Fibroblast of lung (primary cell): ENCODE measurements around the gene PTGDS. TPM values are rescaled to one million over a fixed set of nuclear protein-coding genes. Genes with fewer than 3 reads are reported as not detected.

Experiments used
- DNase-seq, 2 donors: peaks; one replicate each; pipeline versions ENCODE4 v3.0.0 to v3.0.0-alpha.2; 2010; ENCODE audit warnings: low read depth in 2 of 2
- H2AFZ ChIP-seq: 2 replicates; pipeline ENCODE4 v1.5.1; 2012; ENCODE audit warnings: low read length, control low read depth, inconsistent platforms
- H3K27ac ChIP-seq: 2 replicates; pipeline ENCODE4 v1.5.1; 2011; ENCODE audit warnings: low read length, control low read depth; ENCODE audit not compliant: insufficient read depth
- H3K27me3 ChIP-seq: 2 replicates; pipeline ENCODE4 v1.5.1; 2011; ENCODE audit warnings: mild to moderate bottlenecking, low read length; ENCODE audit not compliant: control insufficient read depth, insufficient read depth
- H3K36me3 ChIP-seq: 2 replicates; pipeline ENCODE4 v1.5.1; 2011; ENCODE audit warnings: low read length; ENCODE audit not compliant: control insufficient read depth, insufficient read depth
- H3K4me1 ChIP-seq: 2 replicates; pipeline ENCODE4 v1.5.1; 2011; ENCODE audit warnings: low read length; ENCODE audit not compliant: control insufficient read depth, insufficient read depth; ENCODE audit errors: extremely low read depth
- H3K4me2 ChIP-seq: 2 replicates; pipeline ENCODE4 v1.5.1; 2011; ENCODE audit warnings: low read length, control low read depth; ENCODE audit not compliant: insufficient read depth; ENCODE audit errors: extremely low read depth
- H3K4me3 ChIP-seq, 4 experiments: fragments of 200-600 bp in 1 of 4; sonication (generic) in 1 of 4; replicated peaks in 1 of 4; 2 replicates each; pipeline ENCODE4 v1.5.1; 2011 to 2016; ENCODE audit warnings: low read length in 4 of 4, low read depth in 3 of 4, mild to moderate bottlenecking in 3 of 4, control low read depth in 2 of 4, inconsistent platforms in 1 of 4, mixed read lengths in 1 of 4; ENCODE audit not compliant: insufficient read depth in 1 of 4; ENCODE audit errors: control extremely low read depth in 1 of 4
- H3K79me2 ChIP-seq: 2 replicates; pipeline ENCODE4 v1.5.1; 2012; ENCODE audit warnings: mild to moderate bottlenecking, low read length, inconsistent platforms; ENCODE audit not compliant: control insufficient read depth, insufficient read depth
- H3K9ac ChIP-seq: 2 replicates; pipeline ENCODE4 v1.5.1; 2011; ENCODE audit warnings: mild to moderate bottlenecking, low read length, control low read depth; ENCODE audit not compliant: insufficient read depth
- H3K9me3 ChIP-seq: 2 replicates; pipeline ENCODE4 v1.5.1; 2012; ENCODE audit warnings: low read depth, low read length; ENCODE audit not compliant: control insufficient read depth, insufficient read depth
- H4K20me1 ChIP-seq: 2 replicates; pipeline ENCODE4 v1.5.1; 2011; ENCODE audit warnings: low read length; ENCODE audit not compliant: control insufficient read depth, insufficient read depth; ENCODE audit errors: extremely low read depth
- EZH2 ChIP-seq: IDR thresholded peaks from 2 replicates; pipeline ENCODE4 v1.5.1; 2012; ENCODE audit warnings: low read length, control low read depth, mild to moderate bottlenecking; ENCODE audit errors: missing control alignments
- polyA plus RNA-seq, 2 donors: library from polyadenylated mRNA; depleted of rRNA in 1 of 2; stranded (reverse) in 1 of 2; unstranded in 1 of 2; fragments of >200 nt; gene quantifications; 2 replicates each; pipeline ENCODE4 v1.2.1, GENCODE V29; 2011 to 2012; ENCODE audit warnings: missing spikeins in 1 of 2
- total RNA-seq: library from RNA; depleted of rRNA; stranded (reverse); fragments of >200 nt; gene quantifications from 2 replicates; pipeline ENCODE4 v1.2.1, GENCODE V29; 2014
- TF ChIP-seq, protein P1 (sequence below), 2 donors: IDR thresholded peaks in 1 of 2; conservative IDR thresholded peaks in 1 of 2; 1 replicate in 1 of 2; 2 replicates in 1 of 2; pipeline ENCODE4 v1.5.1; 2011 to 2012; ENCODE audit warnings: low read length in 2 of 2, control low read depth in 1 of 2, inconsistent platforms in 1 of 2, low read depth in 1 of 2, mild to moderate bottlenecking in 1 of 2

PTGDS gene
- total and polyA plus RNA-seq, 2 donors (not counting 1 experiment from before 2014, with no cell fraction given): 4.9 to 90.3 TPM

DNA sequence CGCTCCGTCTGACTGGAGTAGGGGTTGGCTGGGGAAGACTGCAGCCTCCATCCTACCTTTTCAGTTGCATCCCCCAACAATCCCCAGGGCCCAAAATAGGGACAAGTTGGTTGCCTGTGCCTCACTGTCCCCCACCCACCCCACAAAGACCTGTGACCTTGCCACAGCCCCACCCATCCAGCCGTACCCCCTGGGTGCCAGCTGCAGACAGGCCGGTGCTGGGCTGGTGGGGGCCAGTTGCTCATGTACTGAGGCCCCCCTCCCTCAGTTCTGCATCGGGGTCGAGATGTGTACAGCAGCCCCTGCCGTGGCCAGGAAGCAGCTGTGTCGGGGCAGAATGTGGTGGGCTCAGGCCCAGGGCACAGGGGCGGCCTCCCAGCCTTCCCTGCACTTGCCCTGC lies 5.9 kb downstream of the PTGDS start:
- H3K79me2 ChIP-seq: no peaks in the 10 kb centered on the region
- no peak overlapping the region for H3K4me2 ChIP-seq
- H2AFZ ChIP-seq: no peak overlapping the region
- no peak for TF ChIP-seq EZH2
- TF ChIP-seq, protein P1, sequence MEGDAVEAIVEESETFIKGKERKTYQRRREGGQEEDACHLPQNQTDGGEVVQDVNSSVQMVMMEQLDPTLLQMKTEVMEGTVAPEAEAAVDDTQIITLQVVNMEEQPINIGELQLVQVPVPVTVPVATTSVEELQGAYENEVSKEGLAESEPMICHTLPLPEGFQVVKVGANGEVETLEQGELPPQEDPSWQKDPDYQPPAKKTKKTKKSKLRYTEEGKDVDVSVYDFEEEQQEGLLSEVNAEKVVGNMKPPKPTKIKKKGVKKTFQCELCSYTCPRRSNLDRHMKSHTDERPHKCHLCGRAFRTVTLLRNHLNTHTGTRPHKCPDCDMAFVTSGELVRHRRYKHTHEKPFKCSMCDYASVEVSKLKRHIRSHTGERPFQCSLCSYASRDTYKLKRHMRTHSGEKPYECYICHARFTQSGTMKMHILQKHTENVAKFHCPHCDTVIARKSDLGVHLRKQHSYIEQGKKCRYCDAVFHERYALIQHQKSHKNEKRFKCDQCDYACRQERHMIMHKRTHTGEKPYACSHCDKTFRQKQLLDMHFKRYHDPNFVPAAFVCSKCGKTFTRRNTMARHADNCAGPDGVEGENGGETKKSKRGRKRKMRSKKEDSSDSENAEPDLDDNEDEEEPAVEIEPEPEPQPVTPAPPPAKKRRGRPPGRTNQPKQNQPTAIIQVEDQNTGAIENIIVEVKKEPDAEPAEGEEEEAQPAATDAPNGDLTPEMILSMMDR (conservative IDR thresholded peaks at IDR 0.05 in 1 of 2, IDR thresholded peaks at IDR 0.05 in 1 of 2; ENCODE audit: low read depth in 1 of 2, low read length in 2 of 2): no peak
- peaks cover 20% of the 10 kb centered on the region for H3K27me3 ChIP-seq
- H3K4me3 ChIP-seq: no peak overlapping the region
- H3K27ac ChIP-seq: no peak overlapping the region
- H3K9ac ChIP-seq: no peak overlapping the region
- no peak for DNase-seq
- H3K9me3 ChIP-seq: no peaks in the 10 kb centered on the region
- no peaks in the 10 kb centered on the region for H4K20me1 ChIP-seq
- H3K4me1 ChIP-seq: no peaks in the 10 kb centered on the region
- no peaks in the 10 kb centered on the region for H3K36me3 ChIP-seq

DNA sequence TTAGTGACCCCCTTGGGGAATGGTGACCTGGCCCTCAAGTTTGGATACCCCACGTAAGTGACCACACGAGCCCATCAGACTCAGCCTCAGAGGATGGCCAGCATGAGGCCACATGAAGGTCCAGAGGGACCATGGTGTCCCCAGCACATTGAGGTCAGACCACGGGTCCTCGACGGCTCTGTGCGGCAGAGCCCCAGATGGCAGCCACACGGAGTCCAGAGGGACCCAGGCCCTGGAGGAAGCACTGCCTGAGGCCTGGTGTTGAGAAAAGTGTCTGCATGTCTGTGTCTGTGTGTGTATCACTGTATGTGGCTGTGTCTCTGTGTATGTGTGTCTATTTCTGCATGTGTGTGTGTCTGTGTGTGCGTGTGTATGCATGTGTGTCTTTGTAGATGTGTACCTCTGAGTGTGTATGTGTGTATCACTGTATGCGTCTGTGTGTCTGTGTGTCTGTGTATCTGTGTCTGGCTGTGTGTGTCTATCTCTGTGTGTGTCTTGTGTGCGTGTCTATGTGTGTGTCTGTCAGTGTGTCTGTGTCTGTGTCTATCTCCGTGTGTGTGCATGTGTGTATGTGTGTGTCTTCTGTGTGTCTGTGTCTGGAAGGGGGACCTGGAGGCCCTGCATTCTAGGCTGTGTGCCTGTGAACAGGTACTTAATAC lies 6.5 kb downstream of the PTGDS start:
- Histone ChIP-seq H3K4me1 (no peaks in the 10 kb centered on the region), H3K4me3 (no peak overlapping the region), H3K27ac (no peak overlapping the region), H4K20me1 (no peaks in the 10 kb centered on the region), H3K4me2 (no peak overlapping the region), H3K9ac (no peak overlapping the region), H3K79me2 (no peaks in the 10 kb centered on the region), H3K27me3 (peaks cover 20% of the 10 kb centered on the region), H2AFZ (no peak overlapping the region), H3K9me3 (no peaks in the 10 kb centered on the region), H3K36me3 (no peaks in the 10 kb centered on the region)
- TF ChIP-seq, protein P1 (conservative IDR thresholded peaks at IDR 0.05 in 1 of 2, IDR thresholded peaks at IDR 0.05 in 1 of 2; ENCODE audit: low read depth in 1 of 2, low read length in 2 of 2): no peak
- peak; percentile 47 for TF ChIP-seq EZH2
- DNase-seq: no peak

- Histone ChIP-seq H3K27ac (no peak overlapping the region), H3K36me3 (no peaks in the 10 kb centered on the region), H3K9ac (no peak overlapping the region), H3K4me2 (no peak overlapping the region), H3K4me3 (no peak overlapping the region), H2AFZ (no peak overlapping the region), H3K79me2 (no peaks in the 10 kb centered on the region), H3K4me1 (no peaks in the 10 kb centered on the region), H3K27me3 (peaks cover 20% of the 10 kb centered on the region), H3K9me3 (no peaks in the 10 kb centered on the region), H4K20me1 (no peaks in the 10 kb centered on the region)
- no peak for DNase-seq
- no peak for TF ChIP-seq EZH2
- TF ChIP-seq, protein P1 (conservative IDR thresholded peaks at IDR 0.05 in 1 of 2, IDR thresholded peaks at IDR 0.05 in 1 of 2; ENCODE audit: low read depth in 1 of 2, low read length in 2 of 2): no peak
These were observed 7.2 kb downstream of the PTGDS start for GRCh38 chr9:136984464-136985026.
